Neuronal stem cell (in vitro differentiated cells): ENCODE results near the gene SFMBT2.
A peak's percentile ranks its signal among the peaks of the same experiment; 100 is the strongest.

Source experiments
- DNase-seq: peaks from one replicate; pipeline ENCODE4 v3.0.0-alpha.2; 2013; ENCODE audit warnings: low spot score
- H2AFZ ChIP-seq: one replicate; pipeline ENCODE4 v1.6.1; 2013; ENCODE audit warnings: mild to moderate bottlenecking, low read length, inconsistent platforms
- H2AK5ac ChIP-seq: 2 replicates; pipeline ENCODE4 v1.6.1; 2013; ENCODE audit warnings: low read depth, mild to moderate bottlenecking, inconsistent platforms, low read length, moderate library complexity, mixed read lengths
- H2BK120ac ChIP-seq: 2 replicates; pipeline ENCODE4 v1.6.1; 2013; ENCODE audit warnings: low read depth, mild to moderate bottlenecking, inconsistent platforms, low read length, moderate library complexity, mixed read lengths
- H2BK12ac ChIP-seq: one replicate; pipeline ENCODE4 v1.6.1; 2013; ENCODE audit warnings: low read length, inconsistent platforms
- H2BK15ac ChIP-seq: 2 replicates; pipeline ENCODE4 v1.6.1; 2013; ENCODE audit warnings: mild to moderate bottlenecking, low read length, inconsistent platforms, mixed read lengths
- H2BK5ac ChIP-seq: one replicate; pipeline ENCODE4 v1.6.1; 2013; ENCODE audit warnings: inconsistent platforms, mild to moderate bottlenecking, low read length, moderate library complexity
- H3K14ac ChIP-seq: one replicate; pipeline ENCODE4 v1.6.1; 2013; ENCODE audit warnings: low read length, inconsistent platforms
- H3K18ac ChIP-seq: 2 replicates; pipeline ENCODE4 v1.6.1; 2013; ENCODE audit warnings: low read length, inconsistent platforms
- H3K23ac ChIP-seq: 2 replicates; pipeline ENCODE4 v1.6.1; 2013; ENCODE audit warnings: low read depth, mild to moderate bottlenecking, mixed read lengths, low read length, inconsistent platforms; ENCODE audit not compliant: poor library complexity
- H3K27ac ChIP-seq: replicated peaks from 3 replicates; pipeline ENCODE4 v1.5.1; 2013; ENCODE audit warnings: low read length, inconsistent platforms
- H3K27me3 ChIP-seq, 3 experiments: 2 replicates each; pipeline ENCODE4 v1.6.1; 2013; ENCODE audit warnings: low read length in 3 of 3, mild to moderate bottlenecking in 2 of 3, inconsistent platforms in 1 of 3, low read depth in 1 of 3, mixed read lengths in 1 of 3, moderate library complexity in 1 of 3; ENCODE audit not compliant: control insufficient read depth in 3 of 3, insufficient read depth in 3 of 3
- H3K36me3 ChIP-seq, 2 donors: replicated peaks in 1 of 2; 2 replicates each; pipeline ENCODE4 v1.6.1; 2013; ENCODE audit warnings: low read length in 2 of 2; ENCODE audit not compliant: control insufficient read depth in 2 of 2, insufficient read depth in 2 of 2
- H3K4ac ChIP-seq: 2 replicates; pipeline ENCODE4 v1.6.1; 2013; ENCODE audit warnings: inconsistent platforms, mild to moderate bottlenecking, low read length, moderate library complexity
- H3K4me1 ChIP-seq, 2 donors: 1 replicate in 1 of 2; 2 replicates in 1 of 2; pipeline ENCODE4 v1.6.1; 2013; ENCODE audit warnings: low read length in 2 of 2, low read depth in 1 of 2; ENCODE audit not compliant: control insufficient read depth in 2 of 2, insufficient read depth in 1 of 2
- H3K4me2 ChIP-seq: one replicate; pipeline ENCODE4 v1.6.1; 2013; ENCODE audit warnings: mild to moderate bottlenecking, low read length, inconsistent platforms; ENCODE audit not compliant: insufficient read depth, poor library complexity, severe bottlenecking
- H3K4me3 ChIP-seq, 2 donors: 2 replicates each; pipeline ENCODE4 v1.5.1; 2013; ENCODE audit warnings: low read length in 2 of 2, mild to moderate bottlenecking in 2 of 2, inconsistent platforms in 1 of 2, moderate library complexity in 1 of 2
- H3K79me1 ChIP-seq: one replicate; pipeline ENCODE4 v1.6.1; 2013; ENCODE audit warnings: low read depth, mild to moderate bottlenecking, inconsistent platforms, low read length, moderate library complexity
- H3K9ac ChIP-seq: one replicate; pipeline ENCODE4 v1.6.1; 2013; ENCODE audit warnings: mild to moderate bottlenecking, low read depth, low read length, inconsistent platforms; ENCODE audit not compliant: poor library complexity
- H3K9me3 ChIP-seq, 2 donors: replicated peaks in 1 of 2; 2 replicates each; pipeline versions ENCODE3 to v1.6.1; 2013; ENCODE audit warnings: low read length in 2 of 2, mild to moderate bottlenecking in 2 of 2, inconsistent platforms in 1 of 2, low read depth in 1 of 2, mixed read lengths in 1 of 2, moderate library complexity in 1 of 2; ENCODE audit not compliant: control insufficient read depth in 2 of 2, insufficient read depth in 1 of 2
- H4K8ac ChIP-seq: one replicate; pipeline ENCODE4 v1.6.1; 2013; ENCODE audit warnings: low read depth, mild to moderate bottlenecking, inconsistent platforms, low read length, moderate library complexity
- H4K91ac ChIP-seq: one replicate; pipeline ENCODE4 v1.6.1; 2013; ENCODE audit warnings: low read length, low read depth, mild to moderate bottlenecking, inconsistent platforms; ENCODE audit not compliant: poor library complexity
- WGBS, 2 donors: extraction: QIAGEN DNeasy Blood & Tissue Kit; methylation state at CpG; one replicate each; pipeline ENCODE4 v1.1.7; 2013; ENCODE audit warnings: missing lambda C conversion rate in 2 of 2, mixed read lengths in 1 of 2; ENCODE audit not compliant: insufficient read length in 2 of 2, insufficient replicate concordance in 1 of 2; ENCODE audit errors: extremely low coverage in 2 of 2; 5-methylcytosine and 5-hydroxymethylcytosine counted together

Gene SFMBT2

GRCh38 chr10:7374795-7375194 lies 36.0 kb downstream of the SFMBT2 start:
- H3K79me1 ChIP-seq: no peaks in the 10 kb centered on the region
- no peak overlapping the region for H3K4me2 ChIP-seq
- no peak overlapping the region for H4K8ac ChIP-seq
- H3K4me1 ChIP-seq: no peaks in the 10 kb centered on the region
- H2BK5ac ChIP-seq: no peak overlapping the region
- no peak overlapping the region for H2BK12ac ChIP-seq
- no peak overlapping the region for H3K9ac ChIP-seq
- H3K14ac ChIP-seq: no peak overlapping the region
- H3K4me3 ChIP-seq: no peak overlapping the region
- no peak for DNase-seq
- no peak overlapping the region for H2AK5ac ChIP-seq
- H3K9me3 ChIP-seq: peaks cover 6 to 12% of the 10 kb centered on the region in 2 donors
- no peak overlapping the region for H2BK15ac ChIP-seq
- no peak overlapping the region for H3K27ac ChIP-seq
- no CpG with 5 or more reads among the region's 5 CpGs for WGBS, 2 donors
- H2AFZ ChIP-seq: no peak overlapping the region
- H3K23ac ChIP-seq: no peak overlapping the region
- no peak overlapping the region for H3K4ac ChIP-seq
- no peak overlapping the region for H2BK120ac ChIP-seq
- H3K27me3 ChIP-seq: no peaks in the 10 kb centered on the region
- no peak overlapping the region for H3K18ac ChIP-seq
- no peak overlapping the region for H4K91ac ChIP-seq
- peaks cover 0 to 9% of the 10 kb centered on the region in 2 donors for H3K36me3 ChIP-seq

GRCh38 chr10:7373039-7373438 lies 37.8 kb downstream of the SFMBT2 start:
- Histone ChIP-seq H2BK15ac (no peak overlapping the region), H4K91ac (no peak overlapping the region), H3K14ac (no peak overlapping the region), H3K4me3 (no peak overlapping the region), H3K23ac (no peak overlapping the region), H4K8ac (no peak overlapping the region), H3K9ac (no peak overlapping the region), H3K9me3 (peaks cover 6 to 12% of the 10 kb centered on the region in 2 donors), H3K4me1 (no peaks in the 10 kb centered on the region), H2AFZ (no peak overlapping the region), H3K4ac (no peak overlapping the region), H3K27me3 (no peaks in the 10 kb centered on the region), H3K27ac (no peak overlapping the region), H2BK5ac (no peak overlapping the region), H3K36me3 (peaks cover 4 to 9% of the 10 kb centered on the region in 2 donors), H2BK12ac (no peak overlapping the region), H3K18ac (no peak overlapping the region), H3K4me2 (no peak overlapping the region), H2BK120ac (no peak overlapping the region), H3K79me1 (no peaks in the 10 kb centered on the region), H2AK5ac (no peak overlapping the region)
- DNase-seq: no peak
- no CpG with 5 or more reads among the region's 6 CpGs for WGBS, 2 donors

GRCh38 chr10:7372504-7372903 lies 38.3 kb downstream of the SFMBT2 start:
- Histone ChIP-seq H2BK15ac (no peak overlapping the region), H3K27ac (no peak overlapping the region), H3K18ac (no peak overlapping the region), H2BK120ac (no peak overlapping the region), H4K91ac (no peak overlapping the region), H3K14ac (peak overlapping the region; percentile 75), H4K8ac (no peak overlapping the region), H3K36me3 (peaks cover 8 to 9% of the 10 kb centered on the region in 2 donors), H3K23ac (no peak overlapping the region), H2BK12ac (no peak overlapping the region), H3K27me3 (no peaks in the 10 kb centered on the region), H3K4me1 (peaks cover 0 to 2% of the 10 kb centered on the region in 2 donors), H3K9ac (no peak overlapping the region), H3K9me3 (peaks cover 4 to 10% of the 10 kb centered on the region in 2 donors), H2AFZ (no peak overlapping the region), H2AK5ac (no peak overlapping the region), H3K4me2 (no peak overlapping the region), H2BK5ac (no peak overlapping the region), H3K4ac (no peak overlapping the region), H3K4me3 (no peak overlapping the region), H3K79me1 (no peaks in the 10 kb centered on the region)
- no CpG with 5 or more reads among the region's 8 CpGs for WGBS, 2 donors
- no peak for DNase-seq

- Histone ChIP-seq H2BK15ac (no peak overlapping the region), H2AFZ (no peak overlapping the region), H3K9ac (no peak overlapping the region), H2AK5ac (no peak overlapping the region), H4K91ac (no peak overlapping the region), H4K8ac (no peak overlapping the region), H2BK12ac (no peak overlapping the region), H3K36me3 (peaks cover 9 to 20% of the 10 kb centered on the region in 2 donors), H3K4me1 (peaks cover 7 to 11% of the 10 kb centered on the region in 2 donors), H2BK120ac (no peak overlapping the region), H3K14ac (no peak overlapping the region), H3K4ac (no peak overlapping the region), H2BK5ac (no peak overlapping the region), H3K9me3 (peaks cover 4 to 9% of the 10 kb centered on the region in 2 donors), H3K27me3 (no peaks in the 10 kb centered on the region), H3K4me3 (no peak overlapping the region), H3K27ac (no peak overlapping the region), H3K4me2 (no peak overlapping the region), H3K79me1 (no peaks in the 10 kb centered on the region), H3K18ac (no peak overlapping the region), H3K23ac (no peak overlapping the region)
- DNase-seq: no peak
- WGBS, 2 donors: no CpG with 5 or more reads among the region's 7 CpGs
These were observed 40.3 kb downstream of the SFMBT2 start for GRCh38 chr10:7370511-7370910.
